Left renal pelvis (tissue), 4 donors: ENCODE measurements around the gene TFF3. TPM values are rescaled to one million over a fixed set of nuclear protein-coding genes. Genes with fewer than 3 reads are reported as not detected.
"Not testable (repeated sequence)": the region's sequence is repeated elsewhere in the genome, so short reads cannot be mapped to it uniquely, and the experiment has no call there.

ENCODE experiments used
- DNase-seq, 4 donors: peaks; one replicate each; pipeline ENCODE4 v3.0.0-alpha.2; 2013; ENCODE audit warnings: low read depth in 4 of 4, low spot score in 3 of 4
- polyA plus RNA-seq, 4 donors: library from polyadenylated mRNA; unstranded; fragments of 120-200 nt; gene quantifications; one replicate each; pipeline ENCODE4 v1.2.1, GENCODE V29; 2013; ENCODE audit not compliant: insufficient read length in 4 of 4

Gene TFF3
- polyA plus RNA-seq, 4 donors: 2.5 to 5.9 (median 2.8) TPM

DNA sequence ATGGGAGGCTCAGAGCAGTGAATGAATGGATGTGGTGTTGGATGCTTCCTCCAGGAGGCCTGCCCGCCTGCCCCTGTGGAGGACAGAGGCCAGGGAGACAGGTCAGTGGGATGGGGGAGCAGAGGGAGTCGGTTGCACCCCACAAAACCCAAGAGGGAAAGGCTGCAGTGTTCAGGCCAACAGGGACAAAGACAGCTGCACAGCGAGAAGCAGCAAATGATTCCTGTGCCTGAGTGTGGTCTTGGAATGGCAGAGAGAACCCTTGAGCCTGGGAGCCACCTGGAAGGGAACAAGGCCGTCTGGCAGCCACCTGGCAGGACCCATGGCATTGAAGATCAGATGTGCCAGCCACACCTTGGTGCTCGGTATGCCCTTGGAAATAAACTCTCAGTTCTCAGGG lies 8.1 kb downstream of the TFF3 start:
- DNase-seq: no peak

DNA sequence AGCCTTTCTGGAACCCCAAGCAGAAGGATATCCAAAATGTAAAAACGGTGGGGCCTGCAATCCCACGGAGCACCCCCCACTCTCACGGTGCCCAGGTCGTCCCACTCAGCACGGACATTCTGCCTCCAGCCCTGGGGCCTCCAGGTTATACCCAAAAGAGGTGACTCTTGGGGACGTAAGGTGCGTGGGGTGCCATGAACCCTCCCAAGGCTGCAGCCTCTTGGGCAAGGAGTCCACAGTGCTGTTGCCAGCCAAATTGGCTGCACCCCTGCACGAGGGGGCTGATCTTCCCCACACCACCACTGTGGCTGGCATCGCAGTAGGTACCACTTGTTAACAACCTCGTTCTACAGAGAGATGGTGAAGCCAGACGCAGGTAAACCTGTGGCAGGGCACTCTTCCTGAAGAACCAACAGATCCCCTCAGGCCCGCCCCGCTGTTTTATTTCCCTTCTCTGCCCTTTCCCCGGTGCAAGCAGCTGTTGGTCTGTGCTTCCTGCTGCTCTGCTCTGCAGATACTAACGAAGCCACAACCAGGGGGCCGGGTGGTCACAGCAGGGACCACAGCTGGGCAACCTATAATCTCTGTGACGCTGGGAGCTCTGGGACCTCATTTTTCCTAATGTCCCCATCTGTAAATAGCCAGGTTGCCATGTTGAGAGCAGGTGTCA lies 8.7 kb downstream of the TFF3 start:
- DNase-seq: no peak

DNA sequence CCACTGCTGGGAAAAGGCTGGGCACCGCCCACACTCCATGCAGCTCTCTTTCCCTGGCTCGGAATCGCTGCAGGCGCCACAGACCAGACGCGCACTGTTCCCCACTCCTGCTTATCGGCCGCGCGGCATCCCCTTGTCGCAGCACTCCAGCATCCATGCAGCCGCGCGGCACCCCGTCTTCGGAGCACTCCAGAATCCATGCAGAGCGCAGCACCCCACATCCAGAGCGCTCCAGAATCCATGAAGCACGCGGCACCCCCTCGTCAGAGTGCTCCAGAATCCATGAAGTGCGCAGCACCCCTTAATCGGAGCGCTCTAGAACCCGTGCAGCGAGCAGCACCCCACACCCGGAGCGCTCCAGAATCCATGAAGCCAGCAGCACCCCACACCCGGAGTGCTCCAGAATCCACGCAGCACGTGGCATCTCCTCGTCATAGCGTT lies 9.5 kb downstream of the TFF3 start:
- no peak for DNase-seq

DNA sequence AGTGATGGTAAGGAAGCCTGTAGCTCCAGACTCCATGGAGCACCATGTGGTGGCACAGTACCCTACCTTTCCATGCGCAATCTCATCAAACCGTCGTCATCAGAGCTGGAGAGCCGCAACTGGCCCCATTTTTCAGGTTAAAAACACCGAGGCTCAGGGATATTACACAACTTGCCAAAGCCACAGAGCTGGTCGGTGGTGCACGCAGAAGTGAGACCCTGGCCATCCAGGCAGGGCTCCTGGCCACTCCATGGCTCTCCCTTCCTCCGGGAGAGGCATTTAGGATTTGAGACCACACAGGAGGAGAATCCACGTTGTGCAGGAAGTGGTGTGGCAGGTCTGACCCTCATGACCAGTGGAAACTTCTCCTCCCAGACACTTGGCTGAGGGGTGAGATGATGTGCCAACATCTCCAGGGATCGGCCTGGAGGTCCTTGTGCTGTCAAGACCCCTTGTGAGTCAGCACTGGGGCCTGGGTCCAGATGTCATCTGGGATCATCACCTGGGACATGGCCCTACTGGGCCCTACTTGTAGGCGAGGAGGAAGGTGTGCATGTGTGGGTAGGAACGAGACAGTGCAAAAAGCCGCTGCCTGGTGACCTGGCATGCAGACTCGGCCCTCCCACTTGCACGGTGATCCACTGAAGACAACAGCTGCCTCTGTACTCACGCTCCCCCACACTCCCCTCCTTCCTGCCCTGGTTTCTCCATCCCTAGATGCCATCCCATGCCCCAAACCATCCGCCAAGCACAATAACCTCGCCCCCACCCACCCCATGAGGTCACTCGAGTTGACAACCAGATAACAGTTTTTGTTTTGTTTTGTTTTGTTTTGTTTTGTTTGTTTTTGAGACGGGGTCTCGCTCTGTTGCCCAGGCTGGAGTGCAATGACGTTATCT lies 10.4 kb downstream of the TFF3 start:
- no peak for DNase-seq

DNA sequence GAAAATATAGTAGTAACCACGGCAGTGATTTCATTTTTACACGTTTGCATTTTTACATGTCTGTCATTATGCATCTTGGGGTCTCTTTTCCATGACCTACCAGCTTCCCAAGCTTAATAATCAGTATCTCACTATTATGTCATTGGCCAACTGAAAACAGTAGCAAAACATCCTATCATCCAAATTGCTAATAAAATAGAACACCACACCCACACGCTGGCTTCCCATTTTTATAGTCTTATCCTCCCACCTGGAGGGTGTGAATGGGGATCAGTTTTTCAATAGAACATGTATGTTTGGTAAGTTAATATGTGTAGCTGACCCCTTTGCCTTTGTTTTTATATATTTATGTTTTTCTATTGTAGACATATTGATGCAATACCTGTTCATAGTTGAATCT lies 11.8 kb downstream of the TFF3 start:
- no peak for DNase-seq

DNA sequence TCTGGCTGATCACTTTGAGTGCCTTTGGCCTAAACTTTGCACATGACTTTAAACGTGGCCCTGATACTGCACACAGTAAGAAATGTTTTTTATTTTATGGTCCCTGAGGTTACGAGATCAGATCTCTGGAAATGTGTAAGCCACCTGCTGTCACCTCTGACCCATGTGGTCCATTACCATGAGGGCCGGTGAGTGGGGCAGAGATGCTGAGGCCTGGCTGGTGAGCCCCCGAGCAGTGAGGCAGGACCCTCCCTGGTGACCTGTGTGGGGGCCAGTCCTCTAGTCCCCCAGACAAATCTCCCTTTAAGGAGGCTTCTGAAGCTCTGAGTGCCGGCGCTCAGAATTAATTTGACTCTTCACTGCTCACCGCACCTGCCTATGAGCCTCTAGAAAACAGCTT lies 12.4 kb downstream of the TFF3 start:
- no peak for DNase-seq

DNA sequence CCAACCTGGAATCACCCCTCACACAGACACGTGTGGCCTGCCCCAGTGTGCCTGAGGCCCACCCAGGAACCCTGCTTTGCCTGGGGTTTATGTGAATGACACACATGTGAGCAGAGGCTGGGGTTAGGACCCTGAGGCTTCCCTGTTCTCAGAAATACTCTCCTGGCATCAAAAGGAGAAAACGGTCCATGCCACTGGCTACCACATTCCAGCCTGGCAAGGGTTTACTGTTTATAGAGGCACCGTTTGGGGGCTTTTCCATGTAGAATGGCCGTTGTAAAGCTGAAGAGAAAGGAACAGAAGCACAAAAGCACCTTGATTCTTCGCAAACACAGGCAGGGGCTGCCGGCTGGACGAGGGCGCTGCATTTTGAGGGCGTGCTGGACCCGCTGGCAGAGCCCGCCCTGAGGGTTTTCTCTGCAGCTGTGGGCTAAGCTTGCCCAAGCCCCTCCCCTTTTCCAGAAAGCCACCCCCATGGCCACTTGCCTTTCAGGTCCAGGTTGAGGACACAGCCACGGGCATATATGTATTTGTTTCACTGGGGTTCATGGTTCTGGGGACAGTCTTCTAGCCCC lies 13.0 kb downstream of the TFF3 start:
- no peak for DNase-seq

DNA sequence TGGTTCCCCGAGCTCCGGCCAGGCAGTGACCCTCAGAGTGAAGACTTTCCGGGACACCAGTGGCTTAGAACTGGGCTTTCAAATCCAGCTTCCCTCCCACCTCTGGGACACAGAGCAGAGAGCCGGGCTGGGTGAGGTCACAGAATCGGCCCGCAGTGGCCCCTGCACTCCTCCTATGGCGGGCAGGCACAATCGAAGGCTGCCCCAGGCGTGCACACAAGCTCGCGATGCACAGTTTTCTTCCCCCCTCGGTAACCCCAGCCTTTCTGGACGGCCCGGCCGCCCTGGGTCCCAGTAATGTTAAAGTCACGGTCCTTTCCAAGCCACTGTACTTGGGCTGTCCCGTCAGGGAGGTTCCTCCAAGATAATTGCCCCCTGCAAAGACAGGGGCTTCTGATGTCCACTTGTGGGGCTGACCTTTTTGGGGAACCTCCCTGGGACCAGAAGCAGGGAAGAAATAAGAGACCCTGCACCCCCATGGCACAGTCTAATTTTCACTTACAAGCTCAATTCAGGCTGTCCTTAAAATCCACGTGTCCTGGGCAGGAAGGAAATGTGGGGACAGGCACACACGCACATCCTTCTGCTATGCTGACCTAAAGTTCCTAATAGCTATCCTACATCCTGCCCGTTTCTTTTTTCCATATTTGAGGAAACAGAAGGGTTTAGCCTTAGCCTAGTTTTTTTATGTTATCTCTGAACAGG lies 13.7 kb downstream of the TFF3 start:
- no peak for DNase-seq

DNA sequence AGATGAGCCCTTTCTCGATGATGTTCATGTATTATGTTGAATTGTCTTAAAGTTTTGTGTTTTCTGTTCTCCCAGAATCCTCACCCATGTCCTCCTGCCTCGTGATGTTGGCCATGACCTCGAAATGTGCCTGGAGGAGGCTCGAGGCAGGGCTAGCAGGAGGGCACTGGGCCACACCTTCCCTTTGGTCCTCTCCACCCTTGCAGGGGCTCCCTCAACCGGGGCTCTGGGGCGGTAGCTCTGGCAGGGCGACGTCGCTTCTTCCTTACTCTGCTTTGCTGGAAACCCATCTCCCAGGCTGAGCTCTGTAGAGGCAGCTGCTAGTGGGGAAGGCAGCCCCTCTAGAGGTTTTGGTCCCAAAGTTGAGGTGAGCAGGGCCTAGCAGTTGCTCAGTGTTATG lies 14.3 kb downstream of the TFF3 start:
- no peak for DNase-seq

DNA sequence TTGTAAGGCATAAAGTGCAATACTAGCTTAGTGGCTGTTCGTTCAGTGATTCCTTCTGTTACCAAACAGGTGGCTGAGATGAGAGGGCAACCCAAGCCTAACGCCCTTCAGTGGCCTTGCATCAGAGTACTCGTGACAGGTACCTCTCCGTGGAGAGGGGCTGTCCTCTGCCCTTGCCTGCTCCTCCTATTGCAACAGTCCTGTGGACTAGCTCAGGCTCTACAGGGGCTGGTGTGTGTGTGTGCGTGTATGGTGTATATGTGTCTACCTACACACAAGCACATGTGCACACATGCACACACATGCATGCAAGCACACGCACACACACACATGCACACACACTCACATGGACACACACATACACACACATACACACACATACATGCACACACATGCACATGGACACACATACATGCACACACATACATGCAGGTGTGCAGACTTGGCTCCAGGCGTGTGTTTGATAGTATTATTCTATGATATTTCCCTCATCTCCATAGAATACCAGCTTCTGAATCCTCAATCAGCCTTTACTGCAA lies 15.1 kb downstream of the TFF3 start:
- DNase-seq: no peak

DNA sequence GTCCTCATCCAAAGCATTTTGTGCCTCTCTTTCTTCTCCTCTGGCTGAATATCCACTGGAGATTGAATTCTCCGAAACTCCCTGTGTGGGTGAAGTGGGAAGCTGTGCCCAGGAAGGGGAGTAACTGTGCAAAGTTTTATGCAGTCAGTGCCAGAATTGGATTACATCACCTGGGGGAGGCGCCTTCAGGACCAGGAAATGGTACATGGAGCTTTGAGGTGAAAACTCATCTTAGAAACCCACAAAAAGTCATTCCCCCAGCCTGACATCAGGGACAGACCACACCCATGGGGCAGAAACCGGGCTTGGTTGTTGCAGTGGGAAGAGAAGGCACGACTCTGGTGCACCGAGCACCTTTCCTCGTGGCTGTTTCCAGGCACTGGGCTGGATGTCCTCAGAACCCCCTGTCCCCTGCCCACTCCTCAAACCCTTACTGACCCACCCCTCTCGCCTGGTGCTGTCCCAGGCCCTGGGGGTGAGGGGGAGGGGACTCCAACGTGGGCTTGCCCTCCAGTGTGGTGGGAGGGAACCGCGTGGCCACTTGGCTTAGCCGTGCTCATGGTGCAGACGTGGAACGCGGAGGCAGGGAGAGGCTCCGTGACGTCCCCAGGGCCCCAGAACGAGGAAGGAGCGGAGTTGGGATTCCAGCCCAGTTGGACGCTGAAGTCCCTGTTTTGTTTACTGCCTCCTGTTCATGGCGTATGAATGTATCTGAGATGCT lies 15.7 kb downstream of the TFF3 start:
- no peak for DNase-seq

DNA sequence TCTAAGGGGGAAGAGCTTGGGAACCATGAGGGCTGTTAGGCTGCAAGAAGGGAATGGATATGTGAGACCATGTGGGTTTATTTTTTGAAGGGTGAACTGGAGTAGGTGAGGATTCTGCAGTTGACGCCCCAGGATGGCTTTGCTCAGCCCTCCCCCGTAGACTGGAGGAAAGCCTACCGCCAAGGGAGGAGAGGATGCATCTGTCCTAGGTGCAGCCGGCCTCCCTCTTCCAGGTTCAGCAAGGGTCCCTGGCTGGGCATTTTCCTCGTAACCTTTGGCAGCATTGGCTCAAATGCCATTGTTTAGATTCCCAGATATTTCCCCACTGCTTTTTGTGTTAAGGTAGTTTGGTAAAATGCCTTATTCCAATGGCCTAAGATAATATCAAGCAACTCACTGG lies 16.6 kb downstream of the TFF3 start:
- DNase-seq: no peak

DNA sequence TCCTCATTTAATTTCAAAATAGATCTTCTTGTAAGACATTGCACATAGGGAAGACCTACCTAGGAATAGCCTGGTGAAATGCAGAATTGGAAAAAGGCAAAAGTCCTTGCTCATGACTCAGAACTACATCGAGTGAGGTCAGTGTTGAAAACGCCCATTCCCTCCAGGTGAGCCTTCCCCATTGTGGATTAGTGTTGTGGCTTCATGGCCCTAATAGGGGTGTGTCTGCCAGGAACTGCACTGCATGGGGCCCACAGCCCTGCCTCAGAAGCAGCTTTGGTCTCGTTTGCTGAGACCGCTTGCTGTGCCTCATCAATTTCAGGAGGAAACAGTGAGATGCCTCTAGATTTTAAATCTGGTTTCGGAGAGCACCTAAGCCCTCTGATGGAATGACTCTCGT lies 17.0 kb downstream of the TFF3 start:
- no peak for DNase-seq

DNA sequence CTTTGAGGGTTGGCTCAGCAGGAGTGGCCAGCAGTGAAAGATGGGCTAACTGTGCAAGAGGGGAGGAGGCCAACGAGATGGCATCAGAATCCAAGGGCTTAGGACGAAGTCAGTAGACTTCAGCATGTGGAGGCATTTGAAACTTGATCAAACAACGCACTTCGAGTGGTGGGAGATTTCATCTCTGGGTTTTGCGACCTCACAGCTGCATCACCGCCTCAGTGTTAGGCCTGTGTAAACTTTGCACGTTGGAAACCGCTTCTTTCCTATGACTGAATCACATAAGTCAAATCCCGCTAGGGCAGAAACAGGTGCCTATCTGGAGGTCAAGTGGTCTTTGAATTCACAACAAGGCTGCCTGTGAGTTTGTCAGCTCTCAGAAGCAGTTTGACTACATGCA lies 17.8 kb downstream of the TFF3 start:
- DNase-seq: no peak

DNA sequence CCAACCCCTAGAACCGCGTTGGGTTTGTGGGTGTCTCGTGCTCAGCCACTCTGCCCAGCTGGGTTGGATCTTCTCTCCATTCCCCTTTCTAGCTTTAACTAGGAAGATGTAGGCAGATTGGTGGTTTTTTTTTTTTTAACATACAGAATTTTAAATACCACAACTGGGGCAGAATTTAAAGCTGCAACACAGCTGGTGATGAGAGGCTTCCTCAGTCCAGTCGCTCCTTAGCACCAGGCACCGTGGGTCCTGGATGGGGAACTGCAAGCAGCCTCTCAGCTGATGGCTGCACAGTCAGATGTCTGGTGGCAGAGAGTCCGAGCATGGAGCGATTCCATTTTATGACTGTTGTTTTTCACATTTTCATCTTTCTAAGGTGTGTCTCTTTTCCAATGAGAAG lies 18.7 kb downstream of the TFF3 start:
- no peak for DNase-seq

DNA sequence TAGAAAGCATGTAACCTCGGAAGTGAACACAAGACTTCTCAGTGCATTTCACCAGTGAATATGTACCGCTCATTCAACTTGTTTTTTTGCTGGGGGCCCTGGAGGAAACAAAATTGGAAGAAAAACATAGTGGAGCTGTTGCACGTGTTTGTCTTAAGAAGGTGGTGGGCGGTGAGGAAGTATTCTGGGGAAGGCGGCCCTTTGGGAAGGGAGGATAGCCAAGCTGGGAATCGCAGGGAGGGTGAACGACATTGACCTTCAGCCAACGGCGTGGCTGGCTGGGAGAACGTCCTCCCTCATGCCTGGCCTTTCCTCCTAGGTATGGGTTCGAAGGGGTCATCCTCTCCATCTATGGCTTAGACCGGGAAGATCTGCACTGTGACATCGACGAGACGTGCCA lies 19.4 kb downstream of the TFF3 start:
- no peak for DNase-seq

DNA sequence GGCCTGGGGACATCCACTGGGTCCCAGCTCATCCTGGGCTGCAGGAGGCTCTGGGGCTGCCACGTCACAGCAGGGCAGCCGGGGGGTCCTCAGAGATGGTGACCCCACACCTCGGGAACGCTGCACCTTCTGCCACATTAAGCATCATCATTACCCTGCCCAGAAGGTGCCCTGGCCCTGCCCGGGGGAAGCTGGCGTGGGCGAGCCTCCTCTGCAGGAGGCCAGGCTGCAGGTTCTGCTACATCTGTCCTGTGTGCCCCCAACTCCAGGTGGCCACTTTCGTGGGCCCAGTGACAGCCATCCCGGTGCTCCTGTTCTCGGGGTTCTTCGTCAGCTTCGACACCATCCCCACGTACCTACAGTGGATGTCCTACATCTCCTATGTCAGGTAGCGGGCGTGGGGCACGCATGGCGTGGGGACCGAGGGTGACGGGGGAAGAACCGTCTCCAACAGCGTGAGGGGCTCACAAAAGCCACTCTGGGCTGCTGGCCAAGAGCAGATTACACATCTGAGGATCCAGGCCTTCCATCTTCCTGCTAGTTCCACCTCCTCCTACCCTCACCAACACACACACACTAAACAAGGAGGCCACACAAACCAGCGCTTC lies 20.8 kb downstream of the TFF3 start:
- no peak for DNase-seq

DNA sequence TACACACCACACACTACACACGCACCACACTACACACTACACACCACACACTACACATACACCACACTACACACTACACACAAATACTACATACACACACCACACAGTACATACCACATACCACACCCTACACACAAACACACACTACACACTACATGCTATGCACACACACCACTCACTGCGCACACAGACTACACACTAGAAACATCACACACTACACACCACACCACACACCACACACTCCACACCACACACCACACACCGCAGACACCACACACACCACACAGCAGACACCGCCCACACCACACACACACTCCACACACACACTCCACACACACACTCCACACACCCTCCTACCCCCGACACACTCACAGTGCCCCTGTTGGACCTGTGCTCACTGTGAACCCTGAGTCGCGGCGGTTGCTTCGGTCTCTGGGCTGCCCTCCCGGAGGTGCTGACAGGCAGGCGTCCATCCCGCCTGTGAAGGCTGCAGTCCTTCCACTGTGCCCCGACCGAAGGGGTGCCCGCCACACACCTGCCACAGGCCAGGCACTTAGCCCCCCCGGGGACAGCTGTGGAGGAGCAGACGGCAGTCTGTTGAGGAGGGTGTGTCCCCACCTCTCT lies 21.4 kb downstream of the TFF3 start:
- DNase-seq: no peak

DNA sequence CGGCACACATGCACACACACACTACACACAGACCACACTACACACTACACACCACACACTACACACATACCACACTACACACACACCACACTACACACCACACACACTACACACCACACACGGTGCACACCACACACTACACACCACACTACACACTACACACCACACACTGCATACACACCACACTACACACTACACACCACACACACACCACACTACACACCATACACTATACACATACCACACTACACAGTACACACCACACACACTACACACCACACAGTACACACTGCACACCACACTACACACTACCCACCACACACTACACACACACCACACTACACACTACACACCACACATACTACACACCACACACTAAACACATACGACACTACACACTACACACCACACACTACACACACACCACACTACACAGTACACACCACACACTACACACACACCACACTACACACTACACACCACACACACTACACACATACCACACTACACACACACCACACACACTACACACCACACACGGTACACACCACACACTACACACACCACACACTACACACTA lies 22.6 kb downstream of the TFF3 start:
- DNase-seq: not testable (repeated sequence)
